Subcutaneous abdominal adipose tissue (tissue), 5 donors: ENCODE results near the gene RPS2.
A peak's percentile ranks its signal among the peaks of the same experiment; 100 is the strongest.
"Not testable (repeated sequence)": the region's sequence is repeated elsewhere in the genome, so short reads cannot be mapped to it uniquely, and the experiment has no call there.

Experiments used
- H3K27ac ChIP-seq: one replicate; pipeline ENCODE4 v1.7.0; 2013; ENCODE audit warnings: low read depth, mild to moderate bottlenecking, inconsistent platforms, low read length, moderate library complexity
- H3K27me3 ChIP-seq, 5 donors: one replicate each; pipeline ENCODE4 v1.7.0; 2013; ENCODE audit warnings: low read length in 5 of 5, inconsistent platforms in 1 of 5; ENCODE audit not compliant: control insufficient read depth in 5 of 5, insufficient read depth in 4 of 5
- H3K36me3 ChIP-seq, 5 donors: one replicate each; pipeline ENCODE4 v1.7.0; 2013; ENCODE audit warnings: low read length in 5 of 5; ENCODE audit not compliant: control insufficient read depth in 5 of 5, insufficient read depth in 5 of 5
- H3K4me1 ChIP-seq, 5 donors: one replicate each; pipeline ENCODE4 v1.7.0; 2013; ENCODE audit warnings: low read length in 5 of 5, mild to moderate bottlenecking in 3 of 5, moderate library complexity in 1 of 5; ENCODE audit not compliant: control insufficient read depth in 5 of 5, insufficient read depth in 5 of 5
- H3K4me3 ChIP-seq, 5 donors: one replicate each; pipeline ENCODE4 v1.7.0; 2013; ENCODE audit warnings: low read length in 5 of 5, low read depth in 1 of 5
- H3K9ac ChIP-seq, 5 donors: one replicate each; pipeline ENCODE4 v1.7.0; 2013; ENCODE audit warnings: low read length in 5 of 5, mild to moderate bottlenecking in 4 of 5, moderate library complexity in 3 of 5
- H3K9me3 ChIP-seq, 5 donors: one replicate each; pipeline ENCODE4 v1.7.0; 2013; ENCODE audit warnings: low read length in 5 of 5; ENCODE audit not compliant: control insufficient read depth in 5 of 5
- donor health status: healthy.
- donor health status: healthy.
- donor health status: healthy.
- donor health status: healthy.
- donor health status: healthy.

The RPS2 gene

GRCh38 chr16:1942047-1942809 is 22.4 kb downstream of the RPS2 start:
- no peaks in the 10 kb centered on the region for H3K27me3 ChIP-seq
- peaks cover 0 to 36% (median 26%) of the 10 kb centered on the region in 5 donors for H3K36me3 ChIP-seq
- peak overlapping the region in 4 of 5 donors; percentile 61 to 84 (median 78) for H3K9ac ChIP-seq
- H3K4me3 ChIP-seq: peak overlapping the region; percentile 48 to 83 (median 78)
- H3K9me3 ChIP-seq: no peaks in the 10 kb centered on the region
- H3K27ac ChIP-seq: peak overlapping the region; percentile 69
- peaks cover 11 to 40% (median 28%) of the 10 kb centered on the region in 5 donors for H3K4me1 ChIP-seq

GRCh38 chr16:1941162-1942046 is 23.2 kb downstream of the RPS2 start:
- Histone ChIP-seq H3K36me3 (peaks cover 0 to 43% (median 30%) of the 10 kb centered on the region in 5 donors), H3K4me3 (peak overlapping the region in 4 of 5 donors; percentile 40 to 83 (median 75)), H3K9me3 (no peaks in the 10 kb centered on the region), H3K27me3 (no peaks in the 10 kb centered on the region), H3K4me1 (peaks cover 11 to 40% (median 28%) of the 10 kb centered on the region in 5 donors), H3K27ac (peak overlapping the region; percentile 69), H3K9ac (peak overlapping the region in 3 of 5 donors; percentile 60 to 78 (median 78))

- Histone ChIP-seq H3K9me3 (no peaks in the 10 kb centered on the region), H3K4me1 (peaks cover 11 to 40% (median 28%) of the 10 kb centered on the region in 5 donors), H3K27me3 (no peaks in the 10 kb centered on the region), H3K27ac (peak overlapping the region; percentile 69), H3K36me3 (peaks cover 0 to 43% (median 30%) of the 10 kb centered on the region in 5 donors), H3K4me3 (peak overlapping the region in 2 of 5 donors; percentile 10 to 11), H3K9ac (peak overlapping the region in 1 of 5 donors; percentile 78)
Observed at GRCh38 chr16:1940273-1941161, 24.1 kb downstream of the RPS2 start.

GRCh38 chr16:1939833-1940232 is 24.8 kb downstream of the RPS2 start:
- not testable (repeated sequence) for H3K27me3 ChIP-seq, H3K27ac ChIP-seq, H3K4me3 ChIP-seq, H3K9ac ChIP-seq, H3K9me3 ChIP-seq
- H3K4me1 ChIP-seq: peaks cover 11 to 40% (median 28%) of the 10 kb centered on the region in 5 donors
- H3K36me3 ChIP-seq: peaks cover 0 to 43% (median 30%) of the 10 kb centered on the region in 5 donors

GRCh38 chr16:1938910-1939309 is 25.7 kb downstream of the RPS2 start:
- Histone ChIP-seq H3K4me3 (no peak overlapping the region), H3K36me3 (peaks cover 0 to 43% (median 30%) of the 10 kb centered on the region in 5 donors), H3K9me3 (no peaks in the 10 kb centered on the region), H3K27me3 (no peaks in the 10 kb centered on the region), H3K9ac (no peak overlapping the region), H3K27ac (no peak overlapping the region), H3K4me1 (peaks cover 11 to 37% (median 28%) of the 10 kb centered on the region in 5 donors)

- Histone ChIP-seq H3K4me1 (peaks cover 11 to 31% (median 26%) of the 10 kb centered on the region in 5 donors), H3K36me3 (peaks cover 0 to 43% (median 30%) of the 10 kb centered on the region in 5 donors), H3K4me3 (no peak overlapping the region), H3K27ac (no peak overlapping the region), H3K9ac (peak overlapping the region in 1 of 5 donors; percentile 2), H3K9me3 (no peaks in the 10 kb centered on the region), H3K27me3 (peaks cover 0 to 3% (median 3%) of the 10 kb centered on the region in 5 donors)
Observed at GRCh38 chr16:1938316-1938715, 26.3 kb downstream of the RPS2 start.

- H3K27me3 ChIP-seq: peaks cover 3 to 12% (median 6%) of the 10 kb centered on the region in 5 donors
- peaks cover 5 to 20% (median 16%) of the 10 kb centered on the region in 5 donors for H3K4me1 ChIP-seq
Observed at GRCh38 chr16:1936945-1937479, 27.6 kb downstream of the RPS2 start.

GRCh38 chr16:1933097-1933661 is 31.4 kb downstream of the RPS2 start:
- no peak overlapping the region for H3K9ac ChIP-seq
- peaks cover 0 to 16% (median 8%) of the 10 kb centered on the region in 5 donors for H3K36me3 ChIP-seq
- H3K9me3 ChIP-seq: no peaks in the 10 kb centered on the region
- H3K4me1 ChIP-seq: peaks cover 0 to 8% (median 8%) of the 10 kb centered on the region in 5 donors
- H3K27ac ChIP-seq: no peak overlapping the region
- no peak overlapping the region for H3K4me3 ChIP-seq
- H3K27me3 ChIP-seq: peaks cover 3 to 12% (median 6%) of the 10 kb centered on the region in 5 donors

More at GRCh38 chr16:1936945-1937479, 27.6 kb downstream of the RPS2 start:
- Histone ChIP-seq H3K36me3 (peaks cover 0 to 43% (median 30%) of the 10 kb centered on the region in 5 donors), H3K9me3 (no peaks in the 10 kb centered on the region), H3K27ac (no peak overlapping the region), H3K9ac (no peak overlapping the region), H3K4me3 (no peak overlapping the region)
